RKO (cell line): ENCODE measurements around the gene SNRPA1.
A peak's percentile ranks its signal among the peaks of the same experiment; 100 is the strongest.

Experiments used
- DNase-seq: peaks from one replicate; pipeline ENCODE4 v3.0.0-alpha.2; 2016; ENCODE audit warnings: low spot score

SNRPA1 gene

DNA sequence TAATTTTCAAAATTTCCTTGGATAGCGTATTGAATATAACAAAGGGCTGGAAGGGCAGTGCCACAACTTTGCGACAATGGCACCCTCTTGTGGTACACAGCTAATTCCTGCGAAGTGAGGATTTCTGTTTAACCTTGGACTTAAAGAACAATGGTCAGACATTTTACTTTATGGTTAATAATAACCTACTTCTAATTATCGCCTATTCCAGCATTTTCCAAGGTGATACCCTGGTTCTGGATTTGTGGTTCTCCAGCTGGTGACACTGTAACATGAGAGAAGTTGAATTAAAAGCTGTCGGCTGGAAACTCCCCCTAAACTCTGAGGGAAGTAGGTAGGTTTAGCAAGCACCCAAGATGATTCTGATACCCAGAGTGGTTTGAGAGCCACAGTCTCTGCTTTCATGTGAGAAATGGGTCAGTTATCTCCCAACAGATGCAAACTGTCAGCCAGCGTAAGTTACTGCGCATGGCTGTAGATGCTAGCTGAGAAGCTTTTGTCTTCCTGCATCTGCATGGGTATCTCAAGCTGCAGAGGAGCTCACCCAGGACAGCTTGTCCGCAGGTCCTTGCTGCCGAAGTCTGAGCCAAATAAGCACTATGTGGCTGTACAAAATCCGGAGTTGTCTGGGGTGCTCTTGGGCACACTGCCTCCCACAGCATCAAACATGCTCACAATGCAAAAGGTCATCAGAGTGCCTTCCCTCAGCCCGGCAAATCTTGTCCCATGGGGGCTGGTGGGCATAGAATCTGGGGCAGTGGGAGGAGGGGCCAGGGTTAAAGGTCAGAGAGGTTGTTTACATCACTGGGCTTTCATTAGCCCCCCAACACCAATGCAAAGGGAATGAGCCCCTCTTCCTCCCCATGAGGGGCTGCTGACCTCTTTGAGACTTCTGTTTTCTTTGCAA, 36.6 kb downstream of the SNRPA1 start:
- peak; percentile 69 for DNase-seq

DNA sequence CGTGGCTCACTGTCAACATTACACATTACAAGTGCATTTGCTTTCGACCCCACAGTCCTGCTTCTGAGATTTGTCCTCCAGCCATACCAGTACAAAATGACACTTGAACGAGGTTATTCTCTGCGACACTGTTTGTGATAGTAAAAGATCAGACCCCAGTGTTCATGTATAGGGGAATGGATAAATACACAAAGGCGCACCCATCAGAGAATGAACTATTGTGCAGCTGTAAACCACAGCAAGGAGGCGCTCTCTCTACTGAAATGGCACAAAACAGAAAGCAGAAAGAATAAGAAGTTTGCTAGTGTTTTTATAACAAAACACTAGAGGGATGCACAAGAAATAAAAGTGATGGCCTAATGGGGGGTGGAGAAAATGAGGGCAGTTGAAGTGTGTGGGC, 38.3 kb downstream of the SNRPA1 start:
- DNase-seq = peak; percentile 32

DNA sequence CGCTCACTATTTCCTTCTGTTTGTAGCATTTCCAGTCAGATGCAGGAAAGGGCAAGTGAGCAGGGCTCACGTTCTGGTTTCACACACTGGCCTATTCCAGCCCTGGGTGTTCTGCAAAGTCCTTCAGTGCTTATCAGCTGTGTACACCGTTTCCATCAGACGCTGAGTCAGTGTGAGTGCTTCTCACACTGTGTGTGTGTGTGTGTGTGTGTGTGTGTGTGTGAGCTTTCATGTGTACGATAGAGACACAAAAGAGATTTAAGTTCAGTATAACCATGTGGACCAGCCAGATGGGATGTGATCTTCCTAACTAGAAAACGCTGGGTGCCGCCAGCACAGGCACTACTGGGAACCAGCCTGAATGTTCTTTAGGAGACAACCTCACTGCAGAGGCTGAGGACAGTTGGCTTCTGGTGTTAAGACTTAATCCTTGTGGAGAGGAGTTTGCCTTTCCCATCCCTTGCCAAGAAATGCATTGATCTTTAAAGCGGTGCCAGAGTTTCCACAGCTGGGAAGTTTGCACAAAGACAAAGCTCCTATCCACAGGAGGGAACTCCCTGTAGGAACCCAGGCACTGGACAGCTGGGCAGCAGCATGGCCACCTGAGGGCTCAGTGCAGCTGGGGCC, 39.3 kb downstream of the SNRPA1 start:
- DNase-seq = no peak

GRCh38 chr15:101255051-101255395, 40.0 kb downstream of the SNRPA1 start:
- no peak for DNase-seq

- no peak for DNase-seq
These were observed 40.6 kb downstream of the SNRPA1 start for GRCh38 chr15:101254157-101255050.

DNA sequence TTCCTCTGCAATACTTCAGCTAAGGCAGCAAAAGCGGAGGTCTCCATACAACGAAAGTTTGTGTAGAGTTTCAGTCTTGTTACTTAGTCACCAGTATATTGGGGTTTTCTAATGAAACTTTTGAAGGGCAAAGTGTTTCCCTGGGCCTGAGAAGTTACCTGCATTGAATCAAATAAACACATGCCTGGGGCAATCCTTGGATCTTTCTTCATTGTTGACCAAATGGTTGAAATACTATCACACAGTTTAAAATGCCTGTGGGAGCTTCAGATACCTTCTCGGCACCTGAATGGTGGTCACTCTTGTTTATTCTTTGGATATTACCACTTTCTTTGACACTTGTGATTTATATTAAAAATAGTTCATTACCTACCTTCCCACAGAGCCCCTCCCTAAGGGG, 42.2 kb downstream of the SNRPA1 start:
- no peak for DNase-seq

DNA sequence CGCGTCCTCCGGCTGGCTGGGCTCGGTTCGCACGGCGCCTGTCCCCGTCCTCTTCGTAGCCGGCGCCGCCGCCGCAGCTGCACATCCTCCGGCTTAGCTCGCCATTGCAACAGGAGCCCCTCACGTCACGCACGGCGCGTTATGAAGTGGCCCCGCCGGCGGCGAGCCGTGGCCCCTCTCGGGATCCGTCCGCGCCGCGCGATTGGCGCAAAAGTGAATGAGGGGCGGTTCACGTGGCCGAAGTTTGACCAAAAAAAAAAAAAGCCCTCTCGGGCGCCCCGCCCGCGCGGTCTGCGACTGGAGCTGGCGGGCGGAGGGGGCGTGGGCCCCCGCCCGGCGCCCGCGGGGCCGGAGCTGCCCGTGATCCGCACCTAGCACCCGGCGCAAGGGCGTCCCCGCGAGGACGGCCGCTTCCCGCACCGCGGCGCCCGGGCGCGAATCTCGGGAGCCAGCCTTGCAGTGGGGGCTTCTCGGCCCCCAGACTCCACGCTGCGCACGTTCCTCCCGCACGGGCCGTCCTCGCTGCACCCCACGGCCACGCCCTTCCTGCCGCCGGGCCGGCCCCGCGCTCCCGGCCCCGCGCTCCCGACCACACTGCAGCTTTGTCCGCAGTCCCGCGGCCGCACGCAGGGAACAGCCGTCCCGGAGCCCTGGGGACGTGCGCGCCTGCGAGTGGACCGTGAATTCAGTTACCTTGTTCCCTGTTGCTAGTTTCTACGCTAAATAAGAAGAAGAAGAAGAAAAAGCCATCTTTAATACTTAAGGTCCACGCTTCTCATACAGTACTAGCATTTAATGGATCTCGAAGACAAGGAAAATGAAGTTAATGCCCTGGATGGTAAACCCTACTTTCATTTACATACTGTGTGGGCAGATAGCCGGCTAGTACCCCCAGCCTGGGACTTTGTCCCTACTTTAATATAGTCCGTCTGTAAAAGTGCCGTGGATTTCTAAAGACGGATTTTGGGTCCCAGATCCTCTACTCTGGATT, 42.9 kb downstream of the SNRPA1 start, which contains the start of gene CHSY1:
CHSY1 (minus strand) TSS at position 219 of the 991 bp plus-strand sequence. CDS start 592 bp downstream, outside the sequence.
- peak; percentile 85 for DNase-seq

- peak; percentile 45 for DNase-seq
These were observed 43.9 kb downstream of the SNRPA1 start for GRCh38 chr15:101250873-101251829.

DNA sequence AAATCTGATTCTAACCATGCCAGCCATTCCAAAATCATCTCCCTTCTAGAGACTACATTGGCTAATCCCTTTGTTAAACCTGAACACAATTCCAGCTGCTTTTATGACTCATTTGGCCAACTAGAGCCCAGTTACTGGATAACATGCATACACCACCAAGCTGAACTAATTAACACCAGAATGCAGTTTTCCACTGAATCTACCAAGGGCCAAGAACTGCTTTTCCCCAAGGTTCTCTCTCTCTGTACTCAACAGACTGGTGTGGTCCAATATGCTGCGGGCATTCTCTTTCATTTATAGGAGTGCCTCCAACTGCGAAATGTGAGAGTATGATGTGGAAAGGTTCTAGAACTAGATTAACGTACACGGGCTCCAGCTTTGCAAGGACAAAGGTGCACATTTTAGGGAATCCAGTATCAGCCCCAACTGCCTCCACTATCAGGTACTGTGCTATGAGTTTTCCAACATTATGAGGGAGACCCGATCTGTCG, 44.7 kb downstream of the SNRPA1 start:
- peak; percentile 87 for DNase-seq

DNA sequence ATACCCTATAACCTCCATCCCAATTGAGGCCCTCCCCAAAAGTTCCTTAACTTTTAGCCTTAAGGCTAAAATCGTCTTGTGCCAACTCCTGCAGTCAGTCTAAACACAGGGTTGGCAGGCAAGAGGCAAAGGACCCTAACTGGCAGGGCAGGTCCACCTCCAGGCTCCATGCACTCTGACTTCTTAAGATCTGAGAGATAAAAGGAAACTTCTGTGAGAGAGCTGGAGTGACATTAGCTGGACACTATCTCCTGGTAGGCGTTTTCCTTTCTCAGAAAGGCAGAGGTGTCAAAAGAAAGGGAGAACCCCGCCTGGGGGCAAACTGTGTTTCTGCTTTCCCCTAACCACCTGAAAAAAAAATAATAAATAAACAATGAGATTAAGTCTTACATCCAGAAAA, 46.8 kb downstream of the SNRPA1 start:
- no peak for DNase-seq

DNA sequence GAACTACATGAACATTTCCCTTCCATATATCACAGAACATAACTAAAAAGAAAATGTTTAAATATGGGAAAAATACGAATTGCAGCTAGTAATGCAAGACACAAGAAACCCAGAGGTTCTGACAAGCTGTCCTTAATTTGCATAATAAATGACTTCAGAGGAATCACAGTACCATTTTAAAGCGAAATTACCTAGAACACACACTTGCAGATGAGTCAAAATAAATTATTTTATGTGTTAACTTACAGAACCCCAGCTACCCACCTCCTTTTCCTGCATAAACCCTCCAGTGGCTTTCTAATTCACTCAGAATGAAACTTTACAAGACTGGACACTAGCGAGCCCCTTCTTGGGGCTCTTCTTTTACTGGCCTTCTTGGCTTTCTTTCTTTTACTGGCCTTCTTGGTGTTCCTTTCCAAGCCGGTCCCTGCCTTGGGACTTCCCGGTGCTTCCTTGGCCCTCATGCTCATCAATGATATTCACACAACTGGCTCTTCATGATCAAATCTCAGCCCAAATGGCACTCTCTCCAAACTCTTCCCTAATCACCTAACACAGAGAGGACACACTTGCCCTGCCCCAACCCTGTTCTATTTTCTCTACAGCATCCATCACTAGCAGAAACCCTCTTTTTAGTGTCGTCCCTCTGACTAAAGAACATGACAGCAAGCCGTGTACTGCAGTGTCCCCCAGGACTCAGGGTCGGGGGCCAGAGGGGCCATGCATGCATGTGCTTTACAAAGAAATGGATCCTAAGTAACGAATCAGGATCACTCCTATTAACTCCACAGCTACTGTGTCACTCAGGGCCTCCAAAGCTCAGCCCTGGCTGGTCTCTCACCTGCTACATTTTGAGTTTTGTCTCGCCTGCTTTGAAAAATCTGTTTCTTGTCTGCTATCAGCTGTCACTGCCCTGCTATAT, 48.0 kb downstream of the SNRPA1 start:
- DNase-seq = no peak

- DNase-seq = no peak
These were observed 48.7 kb downstream of the SNRPA1 start for GRCh38 chr15:101246391-101246790.

DNA sequence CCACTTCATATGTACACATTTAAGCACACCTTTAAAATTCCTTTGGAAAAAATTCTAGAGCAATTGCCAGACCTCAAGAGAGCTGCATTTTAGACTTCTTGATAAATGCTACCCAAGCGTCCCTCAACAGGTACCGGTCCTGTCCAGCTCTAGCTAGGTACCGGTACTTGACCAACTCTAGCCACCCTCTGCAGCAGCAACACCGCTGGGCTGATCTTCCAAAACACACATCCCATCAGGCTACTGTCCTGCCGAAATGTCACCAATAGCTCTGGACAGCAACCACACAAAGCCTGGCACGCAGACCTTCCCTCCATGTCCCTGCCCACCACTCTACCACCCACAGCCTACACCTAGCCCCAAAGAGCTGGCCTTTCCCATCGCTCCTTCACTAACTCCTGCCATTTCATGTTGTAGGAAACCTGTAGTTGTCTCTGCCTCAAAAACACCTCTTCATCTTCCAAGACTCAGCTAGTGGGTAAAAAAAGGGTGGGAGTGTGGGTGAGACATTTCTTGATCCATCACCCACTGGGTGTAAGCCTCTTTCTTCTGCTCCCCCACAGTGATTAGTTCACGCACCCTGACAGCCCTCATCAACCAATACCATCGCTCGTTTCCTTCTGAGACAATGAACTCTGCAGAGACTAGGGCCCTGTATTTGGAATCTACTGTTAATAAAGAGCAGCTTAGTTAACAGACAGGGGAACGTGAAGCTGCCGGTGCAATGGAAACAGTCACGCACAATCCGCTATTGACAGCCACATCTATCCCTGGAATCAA, 50.0 kb downstream of the SNRPA1 start:
- no peak for DNase-seq

GRCh38 chr15:101244036-101244781, 50.8 kb downstream of the SNRPA1 start:
- no peak for DNase-seq

GRCh38 chr15:101243420-101243819, 51.6 kb downstream of the SNRPA1 start:
- DNase-seq = no peak

DNA sequence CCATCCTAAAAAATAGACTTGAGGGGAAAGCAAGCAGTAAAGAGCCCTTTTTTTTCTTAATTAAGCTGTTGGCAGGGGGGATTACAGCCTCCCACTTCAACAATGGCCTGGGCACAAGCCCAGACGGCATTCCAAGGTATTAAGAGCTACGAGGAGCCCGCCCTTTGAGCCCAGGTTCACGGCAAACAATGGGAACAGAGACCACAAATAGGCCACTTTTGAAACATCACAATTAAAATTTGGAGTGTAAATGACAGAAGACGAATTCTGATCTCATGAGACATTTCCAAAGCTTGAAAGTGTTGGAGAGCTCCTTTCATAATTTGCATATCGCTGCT, 52.1 kb downstream of the SNRPA1 start:
- no peak for DNase-seq
